HG02571 (cell line): Measurements from ENCODE around the gene CDH4.

Experiments used
- ATAC-seq: cut with Tn5 transposase; IDR thresholded peaks from one replicate; pipeline ENCODE4 v1.9.1; 2021; ENCODE audit warnings: mild to moderate bottlenecking, moderate library complexity; ENCODE audit not compliant: unreplicated experiment

The CDH4 gene

DNA sequence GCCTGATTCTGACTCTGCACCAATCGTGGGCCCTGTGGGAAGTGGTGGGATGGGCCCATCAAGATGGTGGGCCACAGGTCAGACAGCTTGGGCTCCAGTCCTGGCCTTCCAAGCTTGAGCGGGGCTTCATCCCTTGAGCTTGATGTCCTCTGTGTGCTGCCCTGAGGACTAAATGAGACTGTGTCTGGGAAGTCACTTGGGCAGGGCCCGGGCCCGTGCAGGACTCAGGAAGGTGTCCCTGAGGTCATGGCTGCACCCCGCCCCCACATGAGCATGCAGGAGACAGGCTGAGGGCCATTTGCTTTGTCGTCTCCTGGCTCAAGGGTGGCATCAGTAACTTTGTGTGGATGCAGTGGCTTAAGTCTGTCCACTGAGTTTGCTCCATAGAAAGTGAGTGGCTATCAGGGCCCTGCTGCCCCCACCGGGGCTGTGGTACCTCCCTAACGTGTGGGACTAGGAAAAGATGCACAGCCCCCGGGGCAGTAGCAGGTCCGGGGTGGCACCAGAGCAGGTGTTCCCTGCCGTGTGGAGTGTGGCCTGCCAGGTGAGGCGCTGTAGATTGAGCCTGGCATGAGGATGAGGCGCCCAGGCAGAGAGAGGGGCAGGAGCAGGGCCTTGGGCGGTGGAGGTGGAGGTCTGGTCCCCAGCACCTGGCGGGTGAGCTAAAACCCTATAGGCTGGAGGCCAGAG lies 515.0 kb downstream of the CDH4 start:
- ATAC-seq, result no peak

DNA sequence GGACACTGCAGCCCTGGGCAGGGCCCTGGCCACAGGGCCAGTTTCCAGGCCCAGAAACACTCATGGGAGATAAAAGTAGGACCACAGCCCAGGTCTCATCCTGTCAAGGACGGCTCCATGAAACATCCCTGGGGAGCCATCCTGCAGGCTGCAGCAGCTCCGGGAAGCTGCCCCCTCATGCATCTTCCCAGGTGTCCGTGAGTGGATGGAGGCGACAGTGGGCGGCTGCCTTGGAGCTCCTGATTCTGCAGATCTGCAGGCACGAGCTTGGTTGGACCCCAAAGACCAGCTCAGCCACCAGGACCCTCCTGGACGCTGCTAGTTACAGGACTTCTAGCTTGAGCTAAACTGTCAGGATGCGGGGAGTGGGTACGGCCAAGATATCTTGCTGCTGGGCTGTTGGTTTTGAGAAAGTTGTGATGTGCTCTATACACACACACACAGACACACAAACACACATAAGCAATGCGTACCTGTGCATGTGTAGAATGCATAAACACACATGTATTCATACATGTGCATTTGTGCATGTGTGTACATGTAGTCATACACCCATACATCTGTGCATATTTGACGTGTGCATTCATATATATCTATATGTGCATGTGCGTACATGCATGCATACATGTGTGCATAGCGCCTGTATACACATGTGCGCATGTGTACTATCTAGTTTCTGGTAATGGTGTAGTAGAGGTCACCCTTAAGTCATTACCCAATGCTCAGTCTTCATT lies 515.9 kb downstream of the CDH4 start:
- ATAC-seq, result no peak

DNA sequence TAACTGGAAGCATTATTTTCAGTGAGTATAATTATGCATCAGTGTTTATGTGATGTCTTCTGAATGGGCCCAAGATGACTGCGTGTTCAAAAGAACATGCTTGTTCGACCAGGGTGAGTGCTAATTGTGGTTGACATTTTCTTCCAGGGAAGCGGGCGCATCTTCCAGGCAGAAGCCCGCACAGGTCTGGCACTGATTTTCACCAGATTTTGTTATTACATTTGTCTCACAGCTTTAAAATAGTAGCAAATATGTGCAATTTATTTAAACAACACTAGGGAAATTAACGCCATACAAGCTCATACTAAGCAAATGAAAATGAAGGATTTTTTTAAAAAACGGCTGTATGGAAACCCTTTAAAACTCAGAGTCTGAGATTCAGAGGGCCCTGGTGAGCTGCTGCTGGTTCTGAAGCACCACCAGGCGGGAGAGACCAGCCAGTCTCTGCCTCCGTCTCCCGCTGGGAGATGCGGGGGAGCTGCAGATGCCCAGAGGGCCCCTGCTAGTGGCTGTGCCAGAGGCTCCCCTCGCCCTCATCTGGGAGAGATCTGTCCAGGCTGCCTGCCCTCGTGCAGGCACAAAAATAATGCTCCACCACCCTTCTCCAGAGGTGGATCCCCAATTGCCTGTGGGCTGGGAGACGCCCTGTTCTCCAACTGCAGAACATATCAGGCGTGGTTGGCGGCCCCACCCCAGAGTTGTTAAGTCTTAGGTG lies 516.7 kb downstream of the CDH4 start:
- no peak for ATAC-seq

- ATAC-seq, result no peak
These were observed 517.3 kb downstream of the CDH4 start for GRCh38 chr20:61769286-61769832.

GRCh38 chr20:61770113-61770585 lies 518.1 kb downstream of the CDH4 start:
- no peak for ATAC-seq

DNA sequence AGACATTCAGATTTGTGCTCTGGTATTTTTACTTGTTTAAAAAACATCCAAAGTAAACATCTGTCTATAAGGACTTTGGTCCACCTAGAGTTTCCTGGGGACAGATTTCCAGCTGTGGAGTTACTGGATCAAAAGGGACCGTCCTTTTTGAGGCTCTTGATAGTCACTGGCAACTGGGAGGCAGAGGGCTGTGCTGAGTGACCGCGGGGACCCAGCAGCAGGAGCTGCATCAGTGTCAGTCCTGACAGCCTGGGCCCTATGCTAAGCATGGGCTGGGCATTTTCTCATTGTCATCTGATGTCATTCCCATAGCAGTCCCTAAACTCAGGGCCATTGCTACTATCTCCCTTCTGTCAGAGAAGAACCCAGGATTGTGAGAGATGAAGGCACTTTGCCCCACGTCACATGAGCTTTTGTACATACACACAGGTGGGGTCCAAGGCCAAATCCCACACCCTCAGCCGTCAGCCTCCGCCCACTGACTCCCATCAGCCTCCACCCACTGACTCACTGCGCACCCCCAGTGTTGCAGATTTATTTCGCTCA lies 519.8 kb downstream of the CDH4 start:
- ATAC-seq, result no peak

GRCh38 chr20:61772828-61773631 lies 521.0 kb downstream of the CDH4 start:
- ATAC-seq, result no peak

DNA sequence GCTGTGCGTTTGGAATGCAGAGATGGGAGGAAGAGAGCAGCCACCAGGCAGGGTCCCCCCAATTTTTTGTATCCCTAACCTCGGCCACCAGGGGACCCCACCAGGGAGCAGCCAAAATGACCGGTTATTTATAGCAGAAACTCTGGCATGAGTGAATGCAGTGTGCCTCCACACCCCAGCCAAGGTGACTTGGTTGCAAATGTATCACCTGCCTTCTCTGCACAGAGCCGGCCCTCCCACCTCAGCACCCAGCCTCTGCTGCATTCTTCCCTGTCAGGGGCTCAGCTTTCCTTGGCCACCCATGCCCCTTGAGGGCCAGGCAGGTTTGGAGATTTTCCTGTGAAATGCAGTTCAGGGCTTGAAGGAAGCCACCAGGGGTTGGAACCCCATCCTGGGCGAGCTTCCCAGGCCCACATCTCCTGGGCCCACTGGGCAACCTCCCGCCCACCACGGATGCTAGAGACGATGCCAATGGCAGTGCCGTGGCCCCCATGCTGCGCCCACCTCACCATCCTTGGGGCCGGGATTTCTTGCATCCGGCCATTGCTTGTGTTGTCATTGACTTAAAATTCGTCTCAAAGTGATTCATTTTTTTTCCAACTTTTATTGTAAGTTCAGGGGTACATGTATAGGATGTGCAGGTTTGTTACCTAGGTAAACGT lies 522.0 kb downstream of the CDH4 start:
- ATAC-seq, result no peak

DNA sequence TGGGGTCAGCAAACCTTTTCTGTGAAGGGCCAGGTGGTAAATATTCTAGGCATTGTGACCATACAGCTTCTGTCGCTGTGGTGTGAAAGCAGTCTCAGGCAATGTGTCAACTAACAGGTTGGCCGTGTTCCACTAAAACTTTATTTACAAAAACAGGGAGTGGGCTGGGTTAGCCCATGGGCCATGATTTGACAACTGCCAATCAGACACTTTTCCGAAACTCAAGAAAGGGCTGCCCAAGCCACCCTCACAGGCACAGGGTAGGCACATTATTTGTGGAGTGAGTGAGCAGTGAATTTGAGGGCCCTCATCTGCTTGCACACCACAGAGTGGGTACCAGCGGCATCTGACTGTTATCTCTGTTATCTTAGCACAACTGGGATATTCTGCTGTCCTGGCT lies 523.4 kb downstream of the CDH4 start:
- ATAC-seq, result no peak

- ATAC-seq, result no peak
These were observed 524.5 kb downstream of the CDH4 start for GRCh38 chr20:61776491-61777075.

DNA sequence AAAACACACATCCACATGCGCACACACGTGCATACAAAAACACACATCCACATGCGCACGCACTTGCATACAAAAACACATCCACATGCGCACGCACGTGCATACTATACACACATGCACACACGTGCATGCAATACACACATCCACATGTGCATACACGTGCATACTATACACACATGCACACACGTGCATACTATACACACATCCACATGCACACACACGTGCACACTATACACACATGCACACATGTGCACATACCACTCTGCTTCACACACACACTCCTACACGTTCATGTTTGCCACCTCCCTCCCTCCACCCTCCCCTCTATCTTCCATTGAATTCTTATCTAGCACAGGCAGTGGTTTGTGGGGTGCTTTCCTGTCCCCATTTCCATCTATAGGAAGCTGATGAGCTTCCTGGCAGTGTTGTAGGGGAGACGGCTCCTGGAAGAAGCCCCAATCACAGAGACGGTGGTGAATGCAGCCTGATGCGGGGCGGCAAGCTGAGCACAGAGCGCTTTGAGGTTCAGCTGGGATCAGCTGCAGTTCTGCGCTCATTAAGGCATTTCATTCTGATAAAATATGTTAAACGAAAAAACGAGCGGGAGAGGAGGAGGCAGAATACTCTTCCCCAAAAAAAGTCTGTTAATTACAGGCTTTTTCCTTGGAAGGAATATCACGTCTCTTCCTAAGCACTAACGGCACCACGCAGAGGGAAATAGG lies 525.9 kb downstream of the CDH4 start:
- ATAC-seq, result no peak

DNA sequence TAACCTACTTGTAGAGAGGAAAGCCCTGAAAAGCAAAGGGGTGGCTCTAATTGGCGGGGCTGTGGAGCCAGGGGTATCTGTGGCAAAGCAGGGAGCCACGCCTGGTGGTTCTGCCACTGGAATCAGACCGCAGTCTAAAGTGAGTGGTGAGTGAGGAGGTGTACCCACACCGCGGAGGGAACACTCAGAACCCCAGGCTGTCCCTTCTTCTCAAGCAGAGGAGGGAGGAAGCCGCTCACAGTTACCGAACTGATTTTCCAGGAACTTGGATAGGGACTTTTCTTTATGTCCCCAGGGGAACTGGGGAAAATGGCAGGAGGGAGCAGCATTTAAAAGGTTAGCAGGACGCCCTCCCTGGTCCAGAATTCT lies 526.4 kb downstream of the CDH4 start:
- ATAC-seq, result no peak

DNA sequence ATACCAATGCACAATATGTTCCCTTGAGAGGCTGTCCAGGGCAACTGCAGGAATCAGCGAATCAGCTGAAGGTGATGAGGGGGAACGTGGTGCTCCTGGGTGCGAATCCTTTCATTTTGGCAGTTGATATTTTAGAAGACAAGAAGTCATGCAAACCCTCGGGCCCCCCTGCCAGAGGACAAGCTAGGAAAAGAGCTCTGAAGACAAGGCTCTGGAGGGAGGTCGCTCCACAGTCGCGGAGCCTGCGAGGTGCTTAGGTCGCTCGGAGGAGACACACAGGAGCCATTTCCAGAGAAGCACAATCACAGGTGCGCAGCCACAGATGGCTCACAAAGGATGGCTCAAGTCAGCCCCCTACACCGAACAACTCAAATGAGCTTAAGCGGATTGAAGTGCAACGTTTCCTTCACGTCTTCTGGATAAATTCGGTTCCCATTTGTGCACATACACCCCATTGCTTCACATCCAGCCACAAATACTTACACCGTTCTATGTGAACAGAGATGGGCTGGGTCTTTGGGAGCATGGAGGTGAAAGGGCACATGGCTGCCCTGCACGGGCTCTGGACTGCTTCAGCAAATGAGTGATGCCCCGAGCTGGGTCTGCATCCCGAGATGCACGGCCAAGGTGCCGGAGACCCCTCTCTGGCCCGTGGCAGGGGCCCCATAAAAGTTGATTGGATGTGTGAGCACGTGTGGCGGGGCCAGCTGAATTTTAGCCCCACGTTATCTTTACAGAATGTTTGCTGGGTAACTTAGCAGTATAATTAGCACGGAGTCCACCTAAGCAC lies 527.3 kb downstream of the CDH4 start:
- ATAC-seq, result no peak

GRCh38 chr20:61780066-61780465 lies 528.0 kb downstream of the CDH4 start:
- ATAC-seq, result no peak

GRCh38 chr20:61784801-61785566 lies 532.9 kb downstream of the CDH4 start:
- ATAC-seq, result no peak

GRCh38 chr20:61785567-61785816 lies 533.4 kb downstream of the CDH4 start:
- no peak for ATAC-seq

GRCh38 chr20:61786230-61786629 lies 534.2 kb downstream of the CDH4 start:
- no peak for ATAC-seq

DNA sequence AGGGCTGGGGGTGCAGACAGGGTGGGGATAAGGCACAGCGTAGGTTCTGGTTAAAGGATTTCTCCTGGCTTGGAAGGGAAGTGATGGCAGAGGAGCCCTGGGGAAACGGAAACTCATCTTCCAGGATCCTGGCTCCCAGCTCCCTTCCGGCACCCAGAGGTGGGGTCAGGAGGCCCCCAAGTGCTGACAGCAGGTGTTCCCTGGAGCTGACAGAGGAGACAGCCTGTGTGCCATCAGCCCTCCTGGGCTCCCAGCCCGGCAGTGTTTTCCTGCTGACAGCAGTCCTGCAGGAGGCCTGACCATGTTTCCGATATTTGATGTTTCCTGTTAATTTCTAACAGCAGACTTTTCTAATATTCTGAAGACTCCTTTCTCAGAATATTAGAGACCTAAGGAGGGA lies 536.3 kb downstream of the CDH4 start:
- no peak for ATAC-seq
